SIG-M5 (cell line): ENCODE results near the gene OR2J1.
"Not testable (repeated sequence)": the region's sequence is repeated elsewhere in the genome, so short reads cannot be mapped to it uniquely, and the experiment has no call there.

ENCODE experiments used
- DNase-seq: peaks from one replicate; lab custom pipeline; 2025; lab: John Stamatoyannopoulos, UW

Gene OR2J1

DNA sequence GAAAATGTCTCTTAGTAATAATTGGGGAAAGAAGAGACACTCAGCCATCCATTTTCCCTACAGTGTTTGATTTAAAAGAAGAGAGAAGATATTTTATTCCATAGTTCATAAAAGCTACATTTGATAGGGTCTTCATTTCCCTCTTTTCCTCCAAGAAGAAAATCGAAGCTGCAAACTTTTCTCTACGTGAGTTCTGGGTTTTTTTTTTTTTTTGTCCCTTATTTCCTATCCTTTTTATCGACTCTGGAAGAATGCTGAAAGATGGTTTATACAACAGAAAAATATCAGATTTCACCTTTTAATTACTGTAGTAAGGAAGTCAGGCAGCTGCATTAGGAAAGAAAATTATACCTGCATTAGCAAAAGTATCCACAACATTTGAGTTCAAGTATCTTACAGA, at the start of gene OR2J1:
Gene OR2J1, plus strand, starts transcription at position 301 of the 400 bp plus-strand sequence. CDS start 1,453 bp downstream, outside the sequence.
- DNase-seq, result no peak

GRCh38 chr6:29051680-29052079, 47.6 kb upstream of the OR2J1 start:
- DNase-seq, result no peak

DNA sequence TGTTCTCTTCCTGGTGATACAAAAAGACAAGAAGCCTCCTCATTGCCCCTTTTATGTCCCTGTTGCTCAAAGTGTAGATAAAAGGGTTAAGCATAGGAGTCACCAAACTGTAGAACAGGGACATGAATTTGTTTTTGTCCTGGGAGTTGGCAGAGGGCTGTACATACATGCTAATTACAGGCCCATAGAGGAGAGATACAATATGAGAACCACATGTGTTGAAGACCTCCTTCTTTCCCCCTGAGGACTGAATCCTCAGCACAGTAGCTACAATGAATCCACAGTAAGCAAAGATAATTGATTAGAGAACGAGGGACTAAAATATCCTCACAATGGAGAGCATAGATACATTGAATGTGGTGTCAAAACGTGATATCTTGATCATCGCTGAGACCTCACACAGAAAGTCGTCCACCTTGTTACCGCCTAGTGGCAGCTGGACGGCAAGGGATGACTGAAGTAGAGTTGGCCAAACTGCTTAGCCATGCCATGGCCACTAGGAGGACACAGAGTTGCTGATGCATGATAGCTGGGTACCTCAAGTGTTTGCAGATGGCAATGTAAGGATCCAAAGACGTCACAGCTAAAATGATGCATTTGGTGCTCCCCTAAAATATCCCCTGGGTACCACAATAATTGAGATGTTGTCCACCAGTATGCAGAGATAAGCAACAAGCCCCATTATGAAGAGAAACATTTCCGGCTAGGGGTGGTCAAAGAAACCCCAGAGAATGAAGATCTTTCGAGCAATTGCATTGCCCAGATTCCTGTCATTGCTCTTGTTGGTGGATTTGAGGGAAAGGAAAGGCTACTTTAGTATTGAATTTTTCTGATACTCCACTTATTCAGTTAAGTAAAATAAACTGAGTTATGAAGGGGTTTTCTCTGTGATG, 27.2 kb upstream of the OR2J1 start:
- no peak for DNase-seq

- no peak for DNase-seq
Measured at GRCh38 chr6:29079203-29079602, 20.1 kb upstream of the OR2J1 start.

DNA sequence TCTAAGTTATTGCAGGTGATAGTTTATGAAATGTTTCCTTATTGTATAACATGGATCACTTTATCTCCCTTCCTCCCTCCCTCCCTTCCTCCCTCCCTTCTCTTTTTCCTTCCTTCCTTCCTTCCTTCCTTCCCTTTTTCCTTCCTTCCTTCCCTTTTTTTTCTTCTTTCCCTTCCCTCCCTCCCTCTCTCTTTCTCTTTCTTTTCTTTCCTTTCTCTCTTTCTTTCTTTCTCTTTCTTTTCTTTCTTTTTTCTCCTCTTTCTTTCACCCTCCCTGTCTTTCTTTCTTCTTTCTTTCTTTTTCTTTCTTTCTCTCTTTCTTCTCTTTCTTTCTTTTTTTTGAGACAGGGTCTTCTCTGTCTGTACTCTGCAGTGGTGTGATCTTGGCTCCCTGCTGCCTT, 18.0 kb upstream of the OR2J1 start:
- DNase-seq, result no peak

GRCh38 chr6:29082457-29082856, 16.8 kb upstream of the OR2J1 start:
- DNase-seq, result no peak

DNA sequence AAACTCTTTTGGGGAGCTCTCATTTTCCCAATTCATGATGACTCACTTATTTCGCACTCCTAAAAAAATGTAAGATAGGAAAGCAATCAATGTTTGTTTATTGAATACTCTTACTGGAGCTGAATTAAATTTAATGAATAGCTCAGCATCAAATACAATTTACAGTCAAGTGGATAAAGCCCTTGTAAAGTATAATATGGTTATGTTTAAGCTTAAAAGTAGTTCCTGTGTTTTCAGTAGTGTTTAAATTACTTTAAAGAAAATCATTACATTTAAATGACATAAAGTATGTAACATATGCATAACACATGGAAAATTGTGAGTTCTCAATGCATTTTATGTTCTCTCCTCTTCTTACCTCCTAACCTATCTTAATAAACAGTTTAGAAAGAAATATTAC, 12.1 kb upstream of the OR2J1 start, which contains the start of gene OR2B3:
Gene OR2B3, minus strand, starts transcription at position 101 of the 400 bp plus-strand sequence. Its CDS starts 65 bp downstream, at position 36.
- no peak for DNase-seq

DNA sequence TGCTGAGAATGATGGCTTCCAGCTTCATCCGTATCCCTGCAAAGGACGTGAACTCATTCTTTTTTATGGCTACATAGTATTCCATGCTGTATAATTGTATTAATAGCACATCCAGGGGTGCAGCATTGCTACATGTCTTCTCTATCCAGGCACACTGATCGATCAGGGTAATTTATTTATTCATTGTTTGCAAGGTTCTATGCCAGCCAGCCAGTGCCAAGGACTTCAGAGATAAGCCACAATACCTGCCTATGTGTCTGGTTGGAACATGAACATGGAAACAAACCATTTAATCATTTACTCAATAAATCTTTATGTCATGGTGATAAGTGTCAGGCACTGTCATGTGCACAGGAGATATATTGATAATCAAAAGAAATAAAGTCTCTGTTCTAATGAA, 6.3 kb upstream of the OR2J1 start:
- no peak for DNase-seq

DNA sequence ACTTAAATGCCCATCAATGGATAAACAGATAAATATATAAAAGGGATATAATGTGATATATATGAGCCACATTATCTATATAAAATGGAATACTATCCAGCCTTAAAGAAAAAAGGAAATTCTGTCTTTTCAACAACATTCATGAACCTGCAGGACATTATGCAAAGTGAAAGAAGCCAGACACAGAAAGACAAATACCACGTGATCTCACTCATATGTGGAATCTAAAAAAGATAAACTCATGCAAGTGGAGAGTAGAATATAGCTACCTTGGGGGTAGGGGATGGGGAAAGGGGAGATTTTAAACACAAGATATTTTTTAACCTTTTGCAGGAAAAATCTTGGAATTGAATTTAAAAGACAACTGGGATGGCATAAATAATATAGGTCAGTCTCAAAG, 1.5 kb upstream of the OR2J1 start:
- DNase-seq, result no peak

DNA sequence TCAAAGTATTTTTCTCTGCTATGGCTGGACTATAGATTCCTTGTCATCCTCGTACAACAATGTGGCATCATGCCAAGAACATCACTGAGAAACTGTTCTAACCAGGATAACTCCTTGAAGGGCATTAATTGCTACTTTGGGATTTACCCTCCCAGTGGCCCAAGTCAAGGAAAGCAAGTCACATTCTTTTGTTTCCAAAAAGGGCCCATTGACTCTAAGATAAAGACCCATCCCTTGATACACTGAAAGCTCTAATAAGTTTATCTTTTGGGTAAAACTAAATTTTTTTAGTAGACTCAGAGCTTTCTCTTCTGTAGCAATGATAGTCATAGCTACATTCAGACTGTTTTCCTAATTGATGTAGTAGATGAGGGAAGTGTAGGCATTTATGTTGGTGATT, 8.5 kb downstream of the OR2J1 start, which contains the start of gene OR2J3:
Gene OR2J3, plus strand, starts transcription at position 301 of the 400 bp plus-strand sequence. CDS start 3,833 bp downstream, outside the sequence.
- no peak for DNase-seq

DNA sequence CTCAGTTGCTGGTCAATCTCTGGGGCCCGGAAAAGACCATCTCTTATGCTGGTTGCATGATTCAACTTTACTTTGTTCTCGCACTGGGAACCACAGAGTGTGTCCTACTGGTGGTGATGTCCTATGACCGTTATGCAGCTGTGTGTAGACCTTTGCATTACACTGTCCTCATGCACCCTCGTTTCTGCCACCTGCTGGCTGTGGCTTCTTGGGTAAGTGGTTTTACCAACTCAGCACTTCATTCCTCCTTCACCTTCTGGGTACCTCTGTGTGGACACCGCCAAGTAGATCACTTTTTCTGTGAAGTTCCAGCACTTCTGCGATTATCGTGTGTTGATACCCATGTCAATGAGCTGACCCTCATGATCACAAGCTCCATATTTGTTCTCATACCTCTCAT, 12.8 kb downstream of the OR2J1 start:
- no peak for DNase-seq

DNA sequence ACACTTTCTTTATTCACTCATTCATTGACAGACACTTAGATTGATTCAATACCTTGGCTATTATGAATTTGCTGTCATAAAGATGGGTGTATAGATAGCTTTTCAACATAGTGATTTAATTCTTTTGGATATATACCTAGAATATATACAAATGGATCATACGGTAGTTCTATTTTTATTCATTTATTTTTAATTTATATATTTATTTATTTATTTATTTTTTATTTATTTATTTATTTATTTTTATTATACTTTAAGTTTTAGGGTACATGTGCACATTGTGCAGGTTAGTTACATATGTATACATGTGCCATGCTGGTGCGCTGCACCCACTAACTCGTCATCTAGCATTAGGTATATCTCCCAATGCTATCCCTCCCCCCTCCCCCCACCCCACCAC, 15.7 kb downstream of the OR2J1 start:
- DNase-seq, result not testable (repeated sequence)

DNA sequence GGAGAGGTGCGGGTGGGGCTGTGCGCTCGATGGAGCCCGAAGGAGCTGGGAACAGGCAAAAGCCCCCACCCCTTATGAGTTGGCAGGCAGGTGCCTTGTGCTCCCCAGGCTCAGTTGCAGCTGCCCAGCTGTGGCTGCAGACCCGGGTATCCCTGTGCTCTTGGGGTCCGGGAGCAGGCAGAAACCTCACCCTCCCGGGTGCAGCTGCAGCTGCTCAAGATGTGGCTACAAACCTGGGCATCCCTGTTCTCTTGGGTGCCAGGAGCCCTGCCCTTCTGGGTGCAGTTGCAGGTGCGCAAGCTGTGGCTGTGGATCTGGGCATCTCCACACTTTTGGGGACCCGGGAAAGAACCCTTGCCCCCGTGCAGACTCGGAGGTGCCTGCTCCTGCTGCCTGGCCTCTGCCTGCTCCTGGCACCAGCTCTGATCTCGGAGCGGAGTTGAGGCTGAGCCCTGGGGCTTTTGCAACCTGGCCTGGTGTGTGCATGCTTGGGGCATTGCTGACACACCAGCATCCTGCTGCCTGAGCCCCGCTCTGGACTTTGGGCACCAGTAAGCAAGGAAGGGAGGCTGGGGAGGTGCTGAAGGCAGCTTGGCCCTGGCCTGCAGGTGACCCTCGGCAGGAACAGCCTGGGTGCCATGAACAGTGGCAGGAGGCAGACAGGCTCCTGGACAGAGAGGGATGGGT, 30.2 kb downstream of the OR2J1 start:
- DNase-seq, result no peak

DNA sequence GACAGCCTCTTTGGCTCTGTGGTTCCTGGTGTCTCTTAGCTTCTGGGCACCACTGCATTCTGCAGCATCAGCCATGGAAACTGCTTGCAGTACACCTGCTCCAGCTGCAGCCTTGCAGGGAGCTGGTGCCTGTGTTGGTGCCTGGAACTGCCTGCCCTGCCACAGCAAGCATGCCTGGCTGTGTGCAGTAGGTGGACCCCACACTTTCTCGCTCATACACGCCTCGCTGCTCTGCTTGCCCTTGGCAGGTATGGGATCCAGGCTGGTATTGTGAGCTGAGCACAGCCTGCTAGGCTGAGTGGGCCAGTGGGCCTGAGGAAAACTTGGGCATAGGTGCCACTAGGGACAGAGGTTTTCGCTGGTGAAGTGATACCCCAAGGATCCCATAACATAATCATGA, 31.4 kb downstream of the OR2J1 start:
- no peak for DNase-seq

DNA sequence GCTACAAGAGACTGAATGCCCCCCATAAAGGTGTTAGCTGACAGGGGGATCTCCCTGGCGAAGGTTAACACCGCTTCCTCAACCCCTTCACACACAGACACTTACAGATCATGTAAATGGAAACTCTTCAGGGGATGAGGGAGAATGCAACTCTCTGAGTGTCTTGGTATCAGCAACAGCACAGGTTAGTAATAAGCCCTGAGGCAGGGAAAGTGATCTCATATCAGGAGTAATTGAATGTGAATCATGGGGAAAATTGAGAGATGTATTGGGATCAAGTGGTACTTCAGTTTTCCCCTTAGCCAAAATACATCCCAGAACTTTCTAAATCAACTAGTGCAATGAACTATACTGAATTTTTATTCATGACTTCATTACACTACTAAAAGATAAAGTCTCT, 32.4 kb downstream of the OR2J1 start:
- DNase-seq, result no peak

- DNase-seq, result no peak
Measured at GRCh38 chr6:29137724-29138123, 38.4 kb downstream of the OR2J1 start.

- no peak for DNase-seq
Measured at GRCh38 chr6:29141606-29142005, 42.3 kb downstream of the OR2J1 start.

- no peak for DNase-seq
Measured at GRCh38 chr6:29142309-29142708, 43.0 kb downstream of the OR2J1 start.

GRCh38 chr6:29146179-29146578, 46.9 kb downstream of the OR2J1 start:
- DNase-seq, result no peak

GRCh38 chr6:29147074-29147473, 47.8 kb downstream of the OR2J1 start:
- DNase-seq, result no peak

- not testable (repeated sequence) for DNase-seq
Measured at GRCh38 chr6:29149444-29149843, 50.2 kb downstream of the OR2J1 start.
